GM21528 (cell line): Measurements from ENCODE around the gene TM4SF4.
"Not testable (repeated sequence)": the region's sequence is repeated elsewhere in the genome, so short reads cannot be mapped to it uniquely, and the experiment has no call there.

Source experiments
- ATAC-seq: cut with Tn5 transposase; IDR thresholded peaks from one replicate; pipeline ENCODE4 v1.9.1; 2021; ENCODE audit warnings: mild to moderate bottlenecking, moderate library complexity; ENCODE audit not compliant: unreplicated experiment, low FRiP score

Gene TM4SF4

GRCh38 chr3:149474250-149474817, at the start of gene TM4SF4:
Gene TM4SF4, plus strand, starts transcription at chr3:149474697. Its CDS starts 181 bp downstream, at chr3:149474878.
- ATAC-seq = no peak

- no peak for ATAC-seq
Observed at GRCh38 chr3:149424918-149425317, 49.6 kb upstream of the TM4SF4 start.

GRCh38 chr3:149426325-149426724, 48.2 kb upstream of the TM4SF4 start:
- no peak for ATAC-seq

- no peak for ATAC-seq
Observed at GRCh38 chr3:149428087-149428486, 46.4 kb upstream of the TM4SF4 start.

GRCh38 chr3:149430216-149430615, 44.3 kb upstream of the TM4SF4 start:
- no peak for ATAC-seq

GRCh38 chr3:149432149-149432548, 42.3 kb upstream of the TM4SF4 start:
- no peak for ATAC-seq

GRCh38 chr3:149435996-149436885, 38.3 kb upstream of the TM4SF4 start:
- no peak for ATAC-seq

- no peak for ATAC-seq
Observed at GRCh38 chr3:149437286-149437685, 37.2 kb upstream of the TM4SF4 start.

GRCh38 chr3:149437710-149438109, 36.8 kb upstream of the TM4SF4 start:
- ATAC-seq = no peak

- no peak for ATAC-seq
Observed at GRCh38 chr3:149438981-149439380, 35.5 kb upstream of the TM4SF4 start.

GRCh38 chr3:149441642-149442041, 32.9 kb upstream of the TM4SF4 start:
- no peak for ATAC-seq

GRCh38 chr3:149442043-149442442, 32.5 kb upstream of the TM4SF4 start:
- no peak for ATAC-seq

GRCh38 chr3:149442851-149443544, 31.5 kb upstream of the TM4SF4 start:
- ATAC-seq = no peak

- no peak for ATAC-seq
Observed at GRCh38 chr3:149443545-149443912, 31.0 kb upstream of the TM4SF4 start.

- ATAC-seq = not testable (repeated sequence)
Observed at GRCh38 chr3:149444867-149445266, 29.6 kb upstream of the TM4SF4 start.

GRCh38 chr3:149448331-149448831, 26.1 kb upstream of the TM4SF4 start:
- ATAC-seq = no peak

- ATAC-seq = no peak
Observed at GRCh38 chr3:149449182-149449581, 25.3 kb upstream of the TM4SF4 start.

- no peak for ATAC-seq
Observed at GRCh38 chr3:149449799-149450198, 24.7 kb upstream of the TM4SF4 start.

- ATAC-seq = no peak
Observed at GRCh38 chr3:149450281-149450680, 24.2 kb upstream of the TM4SF4 start.

GRCh38 chr3:149452036-149452435, 22.5 kb upstream of the TM4SF4 start:
- ATAC-seq = no peak

GRCh38 chr3:149453140-149453805, 21.2 kb upstream of the TM4SF4 start:
- ATAC-seq = no peak
